ENCODE measurements around the gene MARCHF3. TPM values are rescaled to one million over a fixed set of nuclear protein-coding genes. Genes with fewer than 3 reads are reported as not detected.
"Not testable (repeated sequence)": the region's sequence is repeated elsewhere in the genome, so short reads cannot be mapped to it uniquely, and the experiment has no call there.

Gene MARCHF3
- polyA plus RNA-seq, 2 of the 4 experiments (the other 2 are of a cell fraction), result 0.39 to 0.68 TPM

DNA sequence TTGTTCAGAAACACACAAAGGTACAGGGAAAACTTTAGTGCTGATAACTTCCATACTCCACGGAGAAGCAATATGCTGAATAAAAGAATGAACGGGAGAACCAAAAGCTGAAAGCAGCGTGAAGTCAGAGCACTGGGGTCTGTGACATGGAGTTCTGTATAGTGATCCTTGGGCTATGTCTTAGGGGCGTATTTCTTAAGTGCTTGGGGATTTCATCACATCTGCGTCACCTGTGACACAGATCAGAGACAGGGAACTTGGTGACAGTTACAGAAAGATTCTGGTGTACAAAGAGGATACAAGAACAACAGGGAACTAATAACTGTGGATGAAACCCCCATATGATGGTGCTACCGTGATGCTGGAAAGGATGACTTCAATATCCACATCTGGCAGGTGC, 81.9 kb downstream of the MARCHF3 start:
- H3K9me3 ChIP-seq, result no peaks in the 10 kb centered on the region
- H3K4me3 ChIP-seq, result no peak overlapping the region
- FAIRE-seq (no peak), DNase-seq (ENCODE audit: low read depth in 1 of 2, low spot score in 1 of 2) (no peak), ATAC-seq (no peak)
- WGBS (ENCODE audit: missing lambda C conversion rate), result 84% methylated on average over 6 of the region's 6 CpGs
- POLR2A ChIA-PET, result no interaction called here
- H3K27ac ChIP-seq, result no peak overlapping the region
- CTCF ChIA-PET, result no interaction called here
- no peak for TF ChIP-seq USF2 (IDR thresholded peaks at IDR 0.05)
- TF ChIP-seq ZNF302 (CRISPR knock-in tag; IDR thresholded peaks at IDR 0.05), result no peak
- TF ChIP-seq SMC3 (IDR thresholded peaks at IDR 0.05), result no peak
- TF ChIP-seq NPAS2 (CRISPR knock-in tag; IDR thresholded peaks at IDR 0.05; ENCODE audit: borderline replicate concordance), result no peak
- TF ChIP-seq, protein P1, sequence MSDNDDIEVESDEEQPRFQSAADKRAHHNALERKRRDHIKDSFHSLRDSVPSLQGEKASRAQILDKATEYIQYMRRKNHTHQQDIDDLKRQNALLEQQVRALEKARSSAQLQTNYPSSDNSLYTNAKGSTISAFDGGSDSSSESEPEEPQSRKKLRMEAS (IDR thresholded peaks at IDR 0.05), result no peak
- no peak for TF ChIP-seq ZC3H11A (IDR thresholded peaks at IDR 0.05)
- TF ChIP-seq ZFP36 (IDR thresholded peaks at IDR 0.05; ENCODE audit: borderline replicate concordance, partially characterized antibody), result no peak
- H3K4me1 ChIP-seq, result no peaks in the 10 kb centered on the region
- no peak overlapping the region for H3K4me2 ChIP-seq

- TF ChIP-seq EP300 (IDR thresholded peaks at IDR 0.05), result no peak
- no peak for TF ChIP-seq GATA3 (IDR thresholded peaks at IDR 0.05; ENCODE audit: borderline replicate concordance)
- no peak for TF ChIP-seq POLR2AphosphoS2 (conservative IDR thresholded peaks at IDR 0.05; ENCODE audit: low read length)
- ATAC-seq (no peak), FAIRE-seq (no peak), DNase-seq (ENCODE audit: low read depth in 1 of 2, low spot score in 1 of 2) (no peak)
- ChIA-PET CTCF (no interaction called here), POLR2A (no interaction called here)
- Histone ChIP-seq H3K27ac (no peak overlapping the region), H3K4me3 (no peak overlapping the region), H3K9me3 (no peaks in the 10 kb centered on the region), H3K4me1 (no peaks in the 10 kb centered on the region), H3K4me2 (no peak overlapping the region)
- 86% methylated on average over 3 of the region's 3 CpGs for WGBS (ENCODE audit: missing lambda C conversion rate)
Measured at GRCh38 chr5:126948011-126948355, 82.4 kb downstream of the MARCHF3 start.

DNA sequence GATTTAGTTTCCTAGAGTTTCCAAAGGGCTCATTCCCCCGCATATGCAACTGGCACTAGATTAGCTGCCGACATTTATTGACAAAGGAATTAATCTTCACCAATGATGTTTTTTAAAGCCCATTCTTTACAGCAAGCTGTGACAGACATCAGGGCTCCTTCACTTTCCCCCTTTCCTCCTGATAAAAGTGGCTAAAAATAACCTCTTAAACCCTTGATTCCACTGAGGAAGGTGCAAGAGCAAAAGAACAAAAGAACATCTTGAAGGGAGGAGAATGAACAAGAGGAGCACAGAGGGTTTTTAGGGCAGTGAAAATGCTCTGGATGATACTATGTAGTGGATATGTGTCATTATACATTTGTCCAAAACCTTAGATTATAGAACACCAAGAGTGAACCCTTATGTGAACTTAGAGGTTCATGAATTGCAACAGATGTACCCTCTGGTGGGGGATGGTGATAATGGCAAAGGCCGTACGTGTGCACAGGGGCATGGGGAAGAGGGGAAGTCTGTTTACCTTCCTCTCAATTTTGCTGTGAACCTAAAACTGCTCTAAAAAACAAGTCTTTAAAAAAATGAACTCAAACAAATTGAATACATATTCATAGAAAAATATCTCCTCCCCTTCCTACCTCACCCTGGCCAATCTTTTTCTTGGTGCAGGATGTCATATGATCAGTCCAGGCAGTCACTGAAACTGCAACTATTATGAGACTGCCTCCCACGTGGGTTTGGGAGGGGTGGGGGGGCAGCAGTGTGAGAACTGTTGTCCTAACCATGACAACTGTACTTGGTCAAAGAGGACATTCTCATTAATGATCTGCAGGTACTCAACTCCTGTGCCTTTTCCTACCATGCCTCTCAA, 83.0 kb downstream of the MARCHF3 start:
- FAIRE-seq (no peak), ATAC-seq (no peak), DNase-seq (ENCODE audit: low read depth in 1 of 2, low spot score in 1 of 2) (no peak)
- TF ChIP-seq, protein P2, sequence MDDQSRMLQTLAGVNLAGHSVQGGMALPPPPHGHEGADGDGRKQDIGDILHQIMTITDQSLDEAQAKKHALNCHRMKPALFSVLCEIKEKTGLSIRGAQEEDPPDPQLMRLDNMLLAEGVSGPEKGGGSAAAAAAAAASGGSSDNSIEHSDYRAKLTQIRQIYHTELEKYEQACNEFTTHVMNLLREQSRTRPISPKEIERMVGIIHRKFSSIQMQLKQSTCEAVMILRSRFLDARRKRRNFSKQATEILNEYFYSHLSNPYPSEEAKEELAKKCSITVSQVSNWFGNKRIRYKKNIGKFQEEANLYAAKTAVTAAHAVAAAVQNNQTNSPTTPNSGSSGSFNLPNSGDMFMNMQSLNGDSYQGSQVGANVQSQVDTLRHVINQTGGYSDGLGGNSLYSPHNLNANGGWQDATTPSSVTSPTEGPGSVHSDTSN (IDR thresholded peaks at IDR 0.05), result no peak
- TF ChIP-seq POLR2A (IDR thresholded peaks at IDR 0.05; ENCODE audit: low read length) (no peak), HEYL (CRISPR knock-in tag; IDR thresholded peaks at IDR 0.05) (no peak), ZSCAN20 (CRISPR knock-in tag; IDR thresholded peaks at IDR 0.05) (no peak), MAFK (IDR thresholded peaks at IDR 0.05; ENCODE audit: partially characterized antibody) (no peak)
- TF ChIP-seq, protein P1 (IDR thresholded peaks at IDR 0.05), result no peak
- Histone ChIP-seq H3K4me3 (no peak overlapping the region), H3K4me1 (no peaks in the 10 kb centered on the region), H3K27ac (no peak overlapping the region), H3K9me3 (no peaks in the 10 kb centered on the region), H3K4me2 (no peak overlapping the region)
- ChIA-PET CTCF (no interaction called here), POLR2A (no interaction called here)
- WGBS (ENCODE audit: missing lambda C conversion rate), result 62% methylated on average over 5 of the region's 5 CpGs

- POLR2A ChIA-PET; FAIRE-seq; ATAC-seq; H3K27ac ChIP-seq; H3K4me1 ChIP-seq; CTCF ChIA-PET; H3K4me3 ChIP-seq; H3K9me3 ChIP-seq; H3K4me2 ChIP-seq; DNase-seq (ENCODE audit: low read depth in 1 of 2, low spot score in 1 of 2): not testable (repeated sequence)
- WGBS (ENCODE audit: missing lambda C conversion rate), result 93% methylated on average over 4 of the region's 4 CpGs
Measured at GRCh38 chr5:126942908-126943307, 87.5 kb downstream of the MARCHF3 start.

Measured in A549 (cell line).